Psoas muscle (tissue), 8 donors: Measurements from ENCODE around the gene B3GAT3. TPM values are rescaled to one million over a fixed set of nuclear protein-coding genes. Genes with fewer than 3 reads are reported as not detected.

Source experiments
- ATAC-seq, 4 donors: fragments of 200-7000 bp; cut with Tn5 transposase; one replicate each; pipeline ENCODE4 v1.9.1; 2020; ENCODE audit warnings: moderate library complexity in 3 of 4, mild to moderate bottlenecking in 2 of 4
- DNase-seq, 2 donors: peaks; one replicate each; pipeline ENCODE4 v3.0.0-alpha.2; 2020
- H3K27ac ChIP-seq: fragments of 200-600 bp; one replicate; pipeline ENCODE4 v1.8.0; 2022
- H3K27me3 ChIP-seq, 3 donors: fragments of 200-600 bp in 1 of 3; one replicate each; pipeline versions ENCODE4 v1.6.1 to v1.8.0; 2013 to 2022; ENCODE audit warnings: low read length in 2 of 3, mild to moderate bottlenecking in 2 of 3, moderate library complexity in 1 of 3; ENCODE audit not compliant: insufficient read depth in 3 of 3
- H3K36me3 ChIP-seq, 2 donors: fragments of 200-600 bp in 1 of 2; one replicate each; pipeline versions ENCODE4 v1.6.1 to v1.8.0; 2013 to 2022; ENCODE audit warnings: low read depth in 1 of 2, mild to moderate bottlenecking in 1 of 2, moderate library complexity in 1 of 2; ENCODE audit not compliant: insufficient read depth in 1 of 2
- H3K4me1 ChIP-seq: fragments of 200-600 bp; one replicate; pipeline ENCODE4 v1.8.0; 2022
- H3K4me3 ChIP-seq: fragments of 200-600 bp; one replicate; pipeline ENCODE4 v1.8.0; 2022; ENCODE audit warnings: mild to moderate bottlenecking
- H3K9me3 ChIP-seq: fragments of 200-600 bp; one replicate; pipeline ENCODE4 v1.8.0; 2022
- WGBS, 3 donors: extraction: QIAGEN DNeasy Blood & Tissue Kit; methylation state at CpG; one replicate each; pipeline versions ENCODE4 v1.1.6 to v1.1.7; 2013; 5-methylcytosine and 5-hydroxymethylcytosine counted together
- intact Hi-C, 2 donors: fragments of 100-400 bp; cut with DNase I; formaldehyde crosslinking; loops; one replicate each; pipeline versions ENCODE4 v1.11.0 to v1.14.2; 2022
- polyA plus RNA-seq, 3 donors: library from polyadenylated mRNA; stranded (reverse); fragments of 200-250 nt; gene quantifications; one replicate each; pipeline ENCODE4 v1.2.3, GENCODE V29; 2013
- total RNA-seq, 4 donors: library from RNA; stranded (reverse); fragmentation: NEBNext Ultra II Directional in 2 of 4; extraction: Animal tissue kit (Norgen Biotek cat#: 25700) in 2 of 4; gene quantifications; one replicate each; pipeline versions ENCODE4 v1.2.1 to v1.2.4, GENCODE V29; 2021 to 2023
- TF ChIP-seq, protein P1 (sequence below): fragments of 200-600 bp; IDR thresholded peaks from one replicate; pipeline ENCODE4 v1.8.0; 2022; ENCODE audit warnings: antibody characterized with exemption
- donor health status: healthy with polysubstance abuse.
- donor health status: DM: no; HTN: no; CAD: no; lungs with moderate emphysema.
- donor health status: Bipolar disorder and iron deficiency.
- donor health status: healthy.
- donor health status: DM: yes; HTN: yes; CAD: no.
- donor health status: DM: no; HTN: no; CAD: no.
- donor health status: DM: no; HTN: no; CAD: no.
- donor health status: DM: yes; HTN: yes; CAD: no.

B3GAT3 gene
- total and polyA plus RNA-seq, 7 donors, result 7.4 to 37.6 (median 11.7) TPM

DNA sequence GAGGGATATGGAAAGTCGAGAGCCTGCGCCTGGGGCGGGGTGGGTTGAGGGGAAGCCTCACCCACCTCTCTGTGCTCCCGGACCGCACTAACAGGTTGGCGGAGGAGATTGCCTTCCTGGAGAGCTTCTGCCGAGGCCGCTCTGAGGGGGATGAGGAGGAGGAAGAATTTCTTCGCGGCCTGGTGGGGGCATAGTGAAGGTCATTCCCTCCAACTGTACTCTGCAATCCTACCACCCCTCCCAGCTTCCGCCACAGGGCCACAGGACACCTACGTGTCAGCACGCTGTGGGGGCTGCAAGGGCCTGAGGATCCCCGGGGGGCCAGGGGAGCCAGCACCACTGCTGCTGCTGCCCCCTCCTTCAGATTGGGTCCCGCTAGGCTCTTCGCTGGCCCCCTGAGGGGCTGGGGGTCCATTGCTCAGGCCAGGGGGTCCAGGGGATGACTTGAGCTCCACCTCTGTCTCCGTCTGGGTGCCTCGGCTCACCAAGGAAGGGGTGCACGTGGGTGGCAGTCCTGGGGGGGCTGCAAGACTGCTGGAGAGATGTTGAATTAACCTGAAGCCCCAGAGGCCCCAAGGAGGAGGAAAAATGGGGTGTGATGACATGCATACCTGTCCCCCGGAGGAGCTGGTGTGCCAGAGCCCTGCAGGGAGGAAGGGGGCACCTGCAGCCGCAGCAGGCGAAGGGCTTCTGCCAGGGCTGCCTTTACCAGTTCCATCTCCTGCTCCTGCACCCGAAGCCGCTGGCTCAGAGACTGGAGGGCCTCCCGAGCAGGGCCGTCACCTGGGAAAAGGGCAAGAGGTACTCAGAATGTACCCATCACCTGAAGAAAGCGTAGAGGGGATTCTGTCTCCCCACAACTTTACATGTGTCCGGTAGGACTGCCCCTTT, 10.7 kb downstream of the B3GAT3 start:
- Histone ChIP-seq H3K4me3 (peak overlapping the region; percentile 82), H3K4me1 (peaks cover 12% of the 10 kb centered on the region), H3K36me3 (peaks cover 0 to 40% of the 10 kb centered on the region in 2 donors), H3K9me3 (no peaks in the 10 kb centered on the region), H3K27ac (peak overlapping the region; percentile 94), H3K27me3 (no peaks in the 10 kb centered on the region)
- DNase-seq, result no peak
- WGBS, 3 donors, result 73 to 78% (median 76%) methylated on average over 26 to 28 of the region's 28 CpGs
- TF ChIP-seq, protein P1, sequence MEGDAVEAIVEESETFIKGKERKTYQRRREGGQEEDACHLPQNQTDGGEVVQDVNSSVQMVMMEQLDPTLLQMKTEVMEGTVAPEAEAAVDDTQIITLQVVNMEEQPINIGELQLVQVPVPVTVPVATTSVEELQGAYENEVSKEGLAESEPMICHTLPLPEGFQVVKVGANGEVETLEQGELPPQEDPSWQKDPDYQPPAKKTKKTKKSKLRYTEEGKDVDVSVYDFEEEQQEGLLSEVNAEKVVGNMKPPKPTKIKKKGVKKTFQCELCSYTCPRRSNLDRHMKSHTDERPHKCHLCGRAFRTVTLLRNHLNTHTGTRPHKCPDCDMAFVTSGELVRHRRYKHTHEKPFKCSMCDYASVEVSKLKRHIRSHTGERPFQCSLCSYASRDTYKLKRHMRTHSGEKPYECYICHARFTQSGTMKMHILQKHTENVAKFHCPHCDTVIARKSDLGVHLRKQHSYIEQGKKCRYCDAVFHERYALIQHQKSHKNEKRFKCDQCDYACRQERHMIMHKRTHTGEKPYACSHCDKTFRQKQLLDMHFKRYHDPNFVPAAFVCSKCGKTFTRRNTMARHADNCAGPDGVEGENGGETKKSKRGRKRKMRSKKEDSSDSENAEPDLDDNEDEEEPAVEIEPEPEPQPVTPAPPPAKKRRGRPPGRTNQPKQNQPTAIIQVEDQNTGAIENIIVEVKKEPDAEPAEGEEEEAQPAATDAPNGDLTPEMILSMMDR, result no peak
- intact Hi-C loops, result loop anchor here in 1 of 2 donors (5.0 kb wide), 1 partner anchor 41 kb away; the partner anchor contains the start of gene INTS5
- ATAC-seq, result no peak

DNA sequence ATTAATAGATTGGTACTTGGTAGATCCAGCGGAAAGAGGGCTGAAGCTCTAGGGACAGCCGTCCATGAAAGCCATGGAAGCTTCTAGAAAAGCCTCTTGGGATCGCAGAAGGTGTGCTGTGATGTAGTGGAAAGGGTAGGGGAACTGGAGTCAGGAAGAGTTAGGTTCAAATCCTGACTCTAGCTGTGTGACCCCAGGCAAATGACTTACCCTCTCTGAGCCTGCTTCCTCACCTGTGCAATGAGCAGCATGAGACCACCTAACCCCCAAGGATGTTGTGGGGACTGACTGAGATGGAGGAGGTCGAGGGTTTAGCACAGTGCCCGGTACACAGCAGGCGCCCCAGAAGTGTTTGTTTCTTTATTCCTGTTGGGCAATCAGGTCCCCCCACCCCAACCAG, 11.4 kb downstream of the B3GAT3 start:
- Histone ChIP-seq H3K4me3 (no peak overlapping the region), H3K4me1 (peaks cover 12% of the 10 kb centered on the region), H3K27ac (no peak overlapping the region), H3K36me3 (peaks cover 0 to 40% of the 10 kb centered on the region in 2 donors), H3K27me3 (no peaks in the 10 kb centered on the region), H3K9me3 (no peaks in the 10 kb centered on the region)
- ATAC-seq (no peak), DNase-seq (no peak)
- WGBS, 3 donors, result 84 to 94% (median 86%) methylated on average over 6 of the region's 6 CpGs
- TF ChIP-seq, protein P1, result no peak
- intact Hi-C loops, result loop anchor here in 1 of 2 donors (5.0 kb wide), 1 partner anchor 42 kb away; the partner anchor contains the start of gene INTS5

DNA sequence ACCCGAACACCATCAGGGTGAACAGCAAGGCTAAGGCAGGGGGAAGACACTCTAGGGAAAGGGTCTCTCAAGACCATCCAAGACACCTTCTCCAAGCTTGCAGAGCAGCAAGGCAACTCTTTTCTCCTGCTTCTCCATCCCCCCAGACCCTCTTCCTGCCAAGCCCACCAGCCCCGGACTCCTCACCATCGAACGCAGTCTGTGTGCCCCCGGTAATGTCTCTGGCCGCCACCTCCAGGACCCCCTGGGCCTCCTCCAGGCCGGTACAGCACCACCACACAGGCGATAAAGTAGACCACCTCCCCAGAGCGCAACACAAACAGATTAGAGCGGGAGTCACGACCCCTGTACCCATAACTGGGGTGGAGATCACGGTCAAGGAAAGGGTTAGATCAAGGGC, 13.0 kb downstream of the B3GAT3 start:
- TF ChIP-seq, protein P1, result no peak
- H3K9me3 ChIP-seq, result no peaks in the 10 kb centered on the region
- peaks cover 0 to 37% of the 10 kb centered on the region in 2 donors for H3K36me3 ChIP-seq
- H3K27ac ChIP-seq, result no peak overlapping the region
- ATAC-seq (no peak), DNase-seq (no peak)
- intact Hi-C loops, result no loop called here
- WGBS, 3 donors, result 92 to 94% (median 92%) methylated on average over 12 of the region's 12 CpGs
- H3K4me1 ChIP-seq, result peaks cover 12% of the 10 kb centered on the region
- H3K4me3 ChIP-seq, result no peak overlapping the region
- H3K27me3 ChIP-seq, result no peaks in the 10 kb centered on the region

DNA sequence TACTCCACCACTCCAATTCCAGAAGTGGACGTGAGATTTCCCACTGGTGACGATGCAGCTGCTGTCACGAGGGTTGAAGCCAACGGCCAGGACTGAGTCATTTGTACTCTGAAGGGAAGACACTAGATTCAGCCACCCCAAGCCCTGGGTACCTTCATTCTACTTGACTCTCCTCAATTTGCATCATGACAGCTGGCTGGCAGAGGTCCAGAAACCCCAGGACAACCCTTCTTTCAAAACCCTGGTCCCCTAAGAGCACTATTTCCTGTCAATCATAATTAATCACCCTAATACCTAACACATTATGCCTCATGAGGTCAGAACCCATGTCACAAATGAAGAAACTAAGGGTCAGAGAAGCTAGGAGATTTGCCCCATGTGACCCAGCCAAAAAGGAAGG, 14.1 kb downstream of the B3GAT3 start:
- Histone ChIP-seq H3K4me3 (no peak overlapping the region), H3K27ac (no peak overlapping the region), H3K9me3 (no peaks in the 10 kb centered on the region), H3K36me3 (peaks cover 0 to 37% of the 10 kb centered on the region in 2 donors), H3K27me3 (no peaks in the 10 kb centered on the region), H3K4me1 (peaks cover 13% of the 10 kb centered on the region)
- intact Hi-C loops, result no loop called here
- ATAC-seq (no peak), DNase-seq (peak in 1 of 2 donors; percentile 36)
- 59 to 77% (median 68%) methylated on average over 4 of the region's 4 CpGs for WGBS, 3 donors
- TF ChIP-seq, protein P1, result no peak
